Astrocyte (in vitro differentiated cells and primary cell): Measurements from ENCODE around the gene KLK5. TPM values are rescaled to one million over a fixed set of nuclear protein-coding genes. Genes with fewer than 3 reads are reported as not detected.

ENCODE experiments used
- DNase-seq: peaks from one replicate; pipeline ENCODE4 v3.0.0-alpha.2; 2010; ENCODE audit warnings: low read depth
- FAIRE-seq: peaks from 2 replicates; lab custom pipeline; 2011; peaks lifted over from hg19 to GRCh38; lab: Jason Lieb, UNC
- H2AFZ ChIP-seq: 2 replicates; pipeline ENCODE4 v1.6.0; 2012; ENCODE audit warnings: low read depth, low read length, inconsistent platforms
- H3K27ac ChIP-seq: 2 replicates; pipeline ENCODE4 v1.5.1; 2011; ENCODE audit warnings: low read depth, low read length, inconsistent platforms
- H3K27me3 ChIP-seq: 2 replicates; pipeline ENCODE4 v1.6.0; 2011; ENCODE audit warnings: low read length, inconsistent platforms; ENCODE audit not compliant: insufficient read depth
- H3K36me3 ChIP-seq: 2 replicates; pipeline ENCODE4 v1.5.1; 2011; ENCODE audit warnings: low read length, inconsistent platforms; ENCODE audit not compliant: insufficient read depth
- H3K4me1 ChIP-seq: 2 replicates; pipeline ENCODE4 v1.5.1; 2011; ENCODE audit warnings: low read length, inconsistent platforms; ENCODE audit not compliant: insufficient read depth
- H3K4me2 ChIP-seq: 2 replicates; pipeline ENCODE4 v1.6.0; 2012; ENCODE audit warnings: low read length, inconsistent platforms
- H3K4me3 ChIP-seq: 2 replicates; pipeline ENCODE4 v1.5.1; 2011; ENCODE audit warnings: low read depth, mild to moderate bottlenecking, low read length, inconsistent platforms; ENCODE audit not compliant: insufficient read depth
- H3K79me2 ChIP-seq: 2 replicates; pipeline ENCODE4 v1.6.0; 2012; ENCODE audit warnings: mild to moderate bottlenecking, low read length, inconsistent platforms; ENCODE audit not compliant: insufficient read depth
- H3K9ac ChIP-seq: 2 replicates; pipeline ENCODE4 v1.6.0; 2012; ENCODE audit warnings: mild to moderate bottlenecking, low read length, inconsistent platforms
- H3K9me3 ChIP-seq: 2 replicates; pipeline ENCODE4 v1.5.1; 2012; ENCODE audit warnings: low read depth, mild to moderate bottlenecking, low read length, inconsistent platforms; ENCODE audit not compliant: insufficient read depth
- H4K20me1 ChIP-seq: 2 replicates; pipeline ENCODE4 v1.6.0; 2012; ENCODE audit warnings: low read length, inconsistent platforms; ENCODE audit not compliant: insufficient read depth
- H3K27ac Mint-ChIP-seq: one replicate; pipeline ENCODE4 v1.8.0; 2021; ENCODE audit warnings: mild to moderate bottlenecking, mixed read lengths; ENCODE audit not compliant: unreplicated experiment
- H3K27me3 Mint-ChIP-seq: one replicate; pipeline ENCODE4 v1.8.0; 2021; ENCODE audit warnings: low read depth, mixed read lengths; ENCODE audit not compliant: unreplicated experiment
- H3K36me3 Mint-ChIP-seq: one replicate; pipeline ENCODE4 v1.8.0; 2021; ENCODE audit warnings: low read depth, mixed read lengths; ENCODE audit not compliant: unreplicated experiment
- H3K4me1 Mint-ChIP-seq: one replicate; pipeline ENCODE4 v1.8.0; 2021; ENCODE audit warnings: low read depth, mixed read lengths; ENCODE audit not compliant: unreplicated experiment
- H3K4me3 Mint-ChIP-seq: one replicate; pipeline ENCODE4 v1.8.0; 2021; ENCODE audit warnings: mild to moderate bottlenecking, moderate library complexity, mixed read lengths; ENCODE audit not compliant: unreplicated experiment
- H3K9me3 Mint-ChIP-seq: one replicate; pipeline ENCODE4 v1.8.0; 2021; ENCODE audit warnings: mild to moderate bottlenecking, mixed read lengths; ENCODE audit not compliant: unreplicated experiment
- EZH2 ChIP-seq: IDR thresholded peaks from 2 replicates; pipeline ENCODE4 v1.6.1; 2012; ENCODE audit warnings: mild to moderate bottlenecking, low read length, inconsistent platforms; ENCODE audit not compliant: insufficient read depth
- total RNA-seq: library from RNA; stranded (reverse); gene quantifications from 2 replicates; pipeline ENCODE4 v1.2.1, GENCODE V29; 2021
- TF ChIP-seq, protein P1 (sequence below): IDR thresholded peaks from 2 replicates; pipeline ENCODE4 v1.5.1; 2011; ENCODE audit warnings: low read depth, mild to moderate bottlenecking, inconsistent platforms, low read length, moderate library complexity; ENCODE audit not compliant: insufficient read depth

Gene KLK5
- total RNA-seq, 1 donor from 2014 or later = not detected

DNA sequence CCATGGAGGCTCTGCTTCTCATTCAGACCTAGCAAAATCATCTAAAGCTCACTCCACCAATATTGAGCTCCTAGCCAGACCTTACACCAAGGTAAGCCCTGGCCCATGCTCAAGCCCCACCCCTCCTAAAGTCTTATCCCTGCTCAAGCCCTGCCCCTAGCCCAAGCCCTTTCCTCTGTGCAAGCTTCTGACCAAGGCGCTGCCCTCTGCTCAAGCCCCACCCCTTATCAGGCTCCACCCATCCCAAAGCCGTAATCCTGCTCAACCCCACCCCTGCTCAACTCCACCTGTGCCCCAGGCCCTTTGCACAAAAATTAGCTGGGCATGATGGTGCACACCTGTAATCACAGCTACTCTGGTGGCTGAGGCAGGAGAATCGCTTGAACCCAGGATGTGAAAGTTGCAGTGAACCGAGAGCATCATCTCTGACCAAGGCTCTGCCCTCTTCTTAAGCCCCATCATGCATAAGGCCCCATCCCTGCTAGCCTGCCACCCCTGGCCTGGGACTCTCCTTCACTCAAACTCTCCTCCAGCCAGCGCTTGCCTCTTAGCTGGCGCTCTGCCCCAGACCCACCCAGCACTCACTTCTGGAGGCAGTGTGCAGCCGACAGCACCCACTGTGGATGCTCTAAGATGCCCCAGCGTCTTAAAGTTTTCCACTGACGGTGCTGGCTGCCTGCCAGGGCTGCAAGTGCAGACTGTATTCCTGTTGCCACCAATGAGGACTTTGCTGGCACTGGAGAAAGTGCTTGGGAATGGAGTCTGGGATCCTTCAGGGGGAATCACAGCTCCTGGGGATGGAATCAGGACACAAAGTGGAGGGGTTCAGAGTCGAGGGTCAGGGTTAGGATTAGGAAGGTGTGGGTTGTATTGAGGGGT, 58.1 kb downstream of the KLK5 start:
- H3K4me2 ChIP-seq = no peak overlapping the region
- no peak overlapping the region for H3K9ac ChIP-seq
- no peaks in the 10 kb centered on the region for H3K36me3 ChIP-seq
- H3K36me3 Mint-ChIP-seq = no peaks in the 10 kb centered on the region
- H3K27me3 Mint-ChIP-seq = peaks cover 9% of the 10 kb centered on the region
- no peaks in the 10 kb centered on the region for H3K4me1 ChIP-seq
- DNase-seq (no peak), FAIRE-seq (no peak)
- no peaks in the 10 kb centered on the region for H3K27me3 ChIP-seq
- no peaks in the 10 kb centered on the region for H3K9me3 ChIP-seq
- no peaks in the 10 kb centered on the region for H4K20me1 ChIP-seq
- no peaks in the 10 kb centered on the region for H3K79me2 ChIP-seq
- no peak overlapping the region for H3K27ac Mint-ChIP-seq
- H3K4me3 Mint-ChIP-seq = no peak overlapping the region
- H3K4me3 ChIP-seq = no peak overlapping the region
- H2AFZ ChIP-seq = no peak overlapping the region
- H3K27ac ChIP-seq = no peak overlapping the region
- H3K4me1 Mint-ChIP-seq = peaks cover 2% of the 10 kb centered on the region
- TF ChIP-seq EZH2 = no peak
- TF ChIP-seq, protein P1, sequence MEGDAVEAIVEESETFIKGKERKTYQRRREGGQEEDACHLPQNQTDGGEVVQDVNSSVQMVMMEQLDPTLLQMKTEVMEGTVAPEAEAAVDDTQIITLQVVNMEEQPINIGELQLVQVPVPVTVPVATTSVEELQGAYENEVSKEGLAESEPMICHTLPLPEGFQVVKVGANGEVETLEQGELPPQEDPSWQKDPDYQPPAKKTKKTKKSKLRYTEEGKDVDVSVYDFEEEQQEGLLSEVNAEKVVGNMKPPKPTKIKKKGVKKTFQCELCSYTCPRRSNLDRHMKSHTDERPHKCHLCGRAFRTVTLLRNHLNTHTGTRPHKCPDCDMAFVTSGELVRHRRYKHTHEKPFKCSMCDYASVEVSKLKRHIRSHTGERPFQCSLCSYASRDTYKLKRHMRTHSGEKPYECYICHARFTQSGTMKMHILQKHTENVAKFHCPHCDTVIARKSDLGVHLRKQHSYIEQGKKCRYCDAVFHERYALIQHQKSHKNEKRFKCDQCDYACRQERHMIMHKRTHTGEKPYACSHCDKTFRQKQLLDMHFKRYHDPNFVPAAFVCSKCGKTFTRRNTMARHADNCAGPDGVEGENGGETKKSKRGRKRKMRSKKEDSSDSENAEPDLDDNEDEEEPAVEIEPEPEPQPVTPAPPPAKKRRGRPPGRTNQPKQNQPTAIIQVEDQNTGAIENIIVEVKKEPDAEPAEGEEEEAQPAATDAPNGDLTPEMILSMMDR = no peak
- peaks cover 9% of the 10 kb centered on the region for H3K9me3 Mint-ChIP-seq

Other genes with a start within 250 kb of the KLK5 start
- gene SHANK1, start 233.2 kb downstream of the KLK5 start, total RNA-seq = not detected in 2 replicates
- gene CLEC11A, start 229.7 kb downstream of the KLK5 start, total RNA-seq = not detected in 2 replicates
- gene GPR32, start 182.6 kb downstream of the KLK5 start, total RNA-seq = not detected in 2 replicates
- gene ACP4, start 162.6 kb downstream of the KLK5 start, total RNA-seq = not detected in 2 replicates
- not detected in 2 replicates for gene KLK1, start 129.3 kb downstream of the KLK5 start, total RNA-seq
- not detected in 2 replicates for gene KLK15, start 119.5 kb downstream of the KLK5 start, total RNA-seq
- gene KLK3, start 98.1 kb downstream of the KLK5 start, total RNA-seq = not detected in 2 replicates
- not detected in 2 replicates for gene KLK2, start 79.6 kb downstream of the KLK5 start, total RNA-seq
- not detected in 2 replicates for gene KLK4, start 41.6 kb downstream of the KLK5 start, total RNA-seq
- 2.7 and 3.5 TPM in 2 replicates for gene KLK6, start 16.6 kb upstream of the KLK5 start, total RNA-seq
- not detected in 2 replicates for gene KLK7, start 30.9 kb upstream of the KLK5 start, total RNA-seq
- not detected in 2 replicates for gene KLK8, start 48.6 kb upstream of the KLK5 start, total RNA-seq
- 0.19 and 0.30 TPM in 2 replicates for gene KLK10, start 66.7 kb upstream of the KLK5 start, total RNA-seq
- not detected in 2 replicates for gene KLK11, start 73.6 kb upstream of the KLK5 start, total RNA-seq
- not detected in 2 replicates for gene KLK12, start 82.0 kb upstream of the KLK5 start, total RNA-seq
- 0.32 TPM in 1 of 2 replicates, not detected in the other for gene KLK13, start 112.1 kb upstream of the KLK5 start, total RNA-seq
- gene KLK14, start 129.8 kb upstream of the KLK5 start, total RNA-seq = 0.23 and 0.31 TPM in 2 replicates
- 6.4 and 7.4 TPM in 2 replicates for gene CTU1, start 155.4 kb upstream of the KLK5 start, total RNA-seq
- not detected in 2 replicates for gene SIGLEC9, start 171.9 kb upstream of the KLK5 start, total RNA-seq
- gene SIGLEC7, start 189.3 kb upstream of the KLK5 start, total RNA-seq = not detected in 2 replicates